ENCODE data around the gene ISOC2. TPM values are rescaled to one million over a fixed set of nuclear protein-coding genes. Genes with fewer than 3 reads are reported as not detected.

ISOC2 gene
- total RNA-seq, 1 experiment from 2014 or later = 72.2 TPM

DNA sequence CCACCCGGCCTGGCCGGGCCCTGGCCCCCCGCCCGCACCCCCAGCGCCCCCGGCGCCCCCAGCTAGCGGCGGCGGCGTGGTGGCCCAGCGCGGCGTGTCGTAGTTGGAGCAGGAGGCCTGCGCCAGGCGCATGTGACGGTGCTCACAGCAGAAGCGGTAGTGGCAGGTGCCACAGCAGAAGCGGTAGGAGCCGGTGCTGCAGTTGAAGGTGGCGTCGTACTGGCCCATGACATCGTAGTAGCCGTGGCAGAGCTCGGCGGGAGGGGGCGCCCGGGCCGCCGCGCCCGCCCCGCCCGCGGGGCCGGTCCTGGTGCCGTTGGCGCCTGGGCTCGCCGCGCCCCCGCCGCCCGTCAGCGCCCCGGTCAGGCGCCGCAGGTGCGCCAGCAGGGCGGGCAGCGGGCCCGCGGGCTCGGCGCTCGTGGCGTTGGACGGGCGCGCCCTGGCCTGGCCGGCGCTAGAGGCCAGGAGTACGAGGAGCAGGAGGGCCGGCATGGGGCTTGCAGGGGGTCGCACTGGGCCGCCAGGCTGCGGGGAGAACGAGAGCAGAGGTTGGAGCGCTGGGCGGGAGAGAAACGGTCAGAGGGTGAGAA is 19.0 kb downstream of the ISOC2 start:
- Mint-ChIP-seq H3K9me3 (peaks cover 0 to 5% of the 10 kb centered on the region in 2 experiments; a peak in 3 of 5 replicates), H3K27ac (no peak overlapping the region), H3K27me3 (ENCODE audit: low read depth) (peaks cover 48% of the 10 kb centered on the region), H3K4me1 (peaks cover 13 to 30% of the 10 kb centered on the region in 2 experiments), H3K4me3 (peak overlapping the region; percentile 49 to 89), H3K36me3 (ENCODE audit: insufficient read depth in 1 of 3, low read depth in 3 of 3) (no peaks in the 10 kb centered on the region; a peak in 1 of 7 replicates)
- H3K4me1 ChIP-seq (ENCODE audit: insufficient read depth, low read length) = 0 out of 2 replicates have a peak, but pooled peaks cover 2% of the 10 kb centered on the region
- no peak overlapping the region for H2AFZ ChIP-seq (ENCODE audit: low read length)
- H3K14ac ChIP-seq (ENCODE audit: insufficient read depth, low read length) = no peak overlapping the region
- no peak overlapping the region for H3K23ac ChIP-seq (ENCODE audit: insufficient read length, low read depth, low read length)
- no peak overlapping the region for H2BK15ac ChIP-seq (ENCODE audit: low read depth, low read length)
- H3K4me2 ChIP-seq (ENCODE audit: insufficient read depth, insufficient read length, low read length) = peak overlapping the region; percentile 69
- H2BK5ac ChIP-seq (ENCODE audit: insufficient read length, low read length) = no peak overlapping the region
- no peaks in the 10 kb centered on the region for H3K79me2 ChIP-seq (ENCODE audit: insufficient read depth, low read length)
- no peaks in the 10 kb centered on the region for H3K9me3 ChIP-seq (ENCODE audit: control insufficient read depth, low read depth, low read length)
- H2BK120ac ChIP-seq (ENCODE audit: low read depth, low read length, poor library complexity, severe bottlenecking) = no peak overlapping the region
- no peak overlapping the region for H4K8ac ChIP-seq (replicated peaks; ENCODE audit: insufficient read length, low read depth, low read length)
- H4K5ac ChIP-seq (ENCODE audit: insufficient read length, low read depth, low read length) = no peak overlapping the region
- H3K18ac ChIP-seq (ENCODE audit: insufficient read length, low read depth, low read length) = no peak overlapping the region
- H2BK12ac ChIP-seq (ENCODE audit: insufficient read length, low read depth, low read length) = no peak overlapping the region
- no peak overlapping the region for H3K56ac ChIP-seq (ENCODE audit: insufficient read length, low read depth, low read length)
- H3T11ph ChIP-seq (ENCODE audit: low read length) = no peak overlapping the region
- H4K91ac ChIP-seq (ENCODE audit: insufficient read length, low read depth, low read length) = no peak overlapping the region
- no peaks in the 10 kb centered on the region for H4K20me1 ChIP-seq (ENCODE audit: control insufficient read depth, insufficient read depth, insufficient read length)
- no peak overlapping the region for H3K4ac ChIP-seq (ENCODE audit: low read depth, low read length)
- no peaks in the 10 kb centered on the region for H3K79me1 ChIP-seq (ENCODE audit: insufficient read depth, low read depth, low read length, poor library complexity, severe bottlenecking)
- no peak overlapping the region for H3K9ac ChIP-seq (ENCODE audit: extremely low read depth, insufficient read length, low read length)
- TF ChIP-seq, protein P1, sequence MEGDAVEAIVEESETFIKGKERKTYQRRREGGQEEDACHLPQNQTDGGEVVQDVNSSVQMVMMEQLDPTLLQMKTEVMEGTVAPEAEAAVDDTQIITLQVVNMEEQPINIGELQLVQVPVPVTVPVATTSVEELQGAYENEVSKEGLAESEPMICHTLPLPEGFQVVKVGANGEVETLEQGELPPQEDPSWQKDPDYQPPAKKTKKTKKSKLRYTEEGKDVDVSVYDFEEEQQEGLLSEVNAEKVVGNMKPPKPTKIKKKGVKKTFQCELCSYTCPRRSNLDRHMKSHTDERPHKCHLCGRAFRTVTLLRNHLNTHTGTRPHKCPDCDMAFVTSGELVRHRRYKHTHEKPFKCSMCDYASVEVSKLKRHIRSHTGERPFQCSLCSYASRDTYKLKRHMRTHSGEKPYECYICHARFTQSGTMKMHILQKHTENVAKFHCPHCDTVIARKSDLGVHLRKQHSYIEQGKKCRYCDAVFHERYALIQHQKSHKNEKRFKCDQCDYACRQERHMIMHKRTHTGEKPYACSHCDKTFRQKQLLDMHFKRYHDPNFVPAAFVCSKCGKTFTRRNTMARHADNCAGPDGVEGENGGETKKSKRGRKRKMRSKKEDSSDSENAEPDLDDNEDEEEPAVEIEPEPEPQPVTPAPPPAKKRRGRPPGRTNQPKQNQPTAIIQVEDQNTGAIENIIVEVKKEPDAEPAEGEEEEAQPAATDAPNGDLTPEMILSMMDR (conservative IDR thresholded peaks at IDR 0.05) = no peak
- no CpG with 5 or more reads among the region's 72 CpGs for WGBS (ENCODE audit: extremely low coverage, insufficient read length, low lambda C conversion rate)
- peaks cover 21% of the 10 kb centered on the region for H3K23me2 ChIP-seq (ENCODE audit: insufficient read length, low read depth, low read length, poor library complexity, severe bottlenecking)
- no peak overlapping the region for H2AK5ac ChIP-seq (ENCODE audit: insufficient read length, low read length)
- peaks cover 40% of the 10 kb centered on the region for H3K27me3 ChIP-seq (ENCODE audit: insufficient read depth, low read length)
- peak; percentile 67 for DNase-seq
- H2BK20ac ChIP-seq (ENCODE audit: low read depth, low read length, poor library complexity, severe bottlenecking) = no peak overlapping the region
- no peak overlapping the region for H3K27ac ChIP-seq (ENCODE audit: insufficient read length, low read depth, low read length)

Measured in H9 (cell line).